ENCODE data around the gene FAM50A. TPM values are rescaled to one million over a fixed set of nuclear protein-coding genes. Genes with fewer than 3 reads are reported as not detected.

Gene FAM50A
- total RNA-seq, 1 donor from 2014 or later = 52.4 TPM

- Histone ChIP-seq H3K4me1 (peaks cover 0 to 8% of the 10 kb centered on the region in 2 donors), H3K27me3 (no peaks in the 10 kb centered on the region), H3K27ac (no peak overlapping the region), H3K36me3 (peaks cover 10 to 19% of the 10 kb centered on the region in 2 donors), H3K4me3 (no peak overlapping the region), H3K9me3 (no peaks in the 10 kb centered on the region)
- TF ChIP-seq CTCF (IDR thresholded peaks at IDR 0.05) = no peak
- intact Hi-C loops (cut with DNase I) = no loop called here
- peak in 1 of 2 donors; percentile 58 for DNase-seq (ENCODE audit: low spot score in 2 of 2)
These were observed 40.7 kb upstream of the FAM50A start for GRCh38 chrX:154403192-154403591.

- Histone ChIP-seq H3K27ac (no peak overlapping the region), H3K4me3 (no peak overlapping the region), H3K36me3 (peaks cover 10 to 19% of the 10 kb centered on the region in 2 donors), H3K9me3 (no peaks in the 10 kb centered on the region), H3K4me1 (peaks cover 0 to 11% of the 10 kb centered on the region in 2 donors), H3K27me3 (no peaks in the 10 kb centered on the region)
- intact Hi-C loops (cut with DNase I) = no loop called here
- no peak for TF ChIP-seq CTCF (IDR thresholded peaks at IDR 0.05)
- DNase-seq (ENCODE audit: low spot score in 2 of 2) = no peak
These were observed 40.1 kb upstream of the FAM50A start for GRCh38 chrX:154403858-154404257.

- Histone ChIP-seq H3K4me1 (peaks cover 0 to 13% of the 10 kb centered on the region in 2 donors), H3K36me3 (peaks cover 6 to 12% of the 10 kb centered on the region in 2 donors), H3K27ac (no peak overlapping the region), H3K4me3 (no peak overlapping the region), H3K9me3 (no peaks in the 10 kb centered on the region), H3K27me3 (no peaks in the 10 kb centered on the region)
- intact Hi-C loops (cut with DNase I) = loop anchor here (5.0 kb wide), 1 partner anchor 38 kb away; the partner anchor contains the start of gene FAM50A
- DNase-seq (ENCODE audit: low spot score in 2 of 2) = peak in 1 of 2 donors; percentile 62
- no peak for TF ChIP-seq CTCF (IDR thresholded peaks at IDR 0.05)
These were observed 39.2 kb upstream of the FAM50A start for GRCh38 chrX:154404625-154405192.

- H3K36me3 ChIP-seq = peaks cover 0 to 3% of the 10 kb centered on the region in 2 donors
- no peak for TF ChIP-seq CTCF (IDR thresholded peaks at IDR 0.05)
- H3K4me3 ChIP-seq = peak overlapping the region; percentile 27 to 58
- H3K27ac ChIP-seq = peak overlapping the region; percentile 85 to 88
- peak in 1 of 2 donors; percentile 63 for DNase-seq (ENCODE audit: low spot score in 2 of 2)
- no peaks in the 10 kb centered on the region for H3K27me3 ChIP-seq
- peaks cover 0 to 9% of the 10 kb centered on the region in 2 donors for H3K4me1 ChIP-seq
- no peaks in the 10 kb centered on the region for H3K9me3 ChIP-seq
- intact Hi-C loops (cut with DNase I) = loop anchor here (5.0 kb wide), 1 partner anchor 34 kb away; the partner anchor contains the start of gene FAM50A
These were observed 35.2 kb upstream of the FAM50A start for GRCh38 chrX:154408659-154409221.

GRCh38 chrX:154409222-154409871 is 34.6 kb upstream of the FAM50A start, which contains the start of gene DNASE1L1:
Gene DNASE1L1 (minus strand): TSS chrX:154409254. CDS start chrX:154405568, 3,686 bp downstream.
- Histone ChIP-seq H3K4me1 (peaks cover 0 to 9% of the 10 kb centered on the region in 2 donors), H3K36me3 (peaks cover 3% of the 10 kb centered on the region in 2 donors), H3K9me3 (no peaks in the 10 kb centered on the region), H3K27ac (peak within 1 kb of the TSS; percentile 85 to 88), H3K4me3 (peak within 1 kb of the TSS; percentile 27 to 58), H3K27me3 (no peaks in the 10 kb centered on the region)
- DNase-seq (ENCODE audit: low spot score in 2 of 2) = peak; percentile 89 to 96
- intact Hi-C loops (cut with DNase I) = loop anchor here (5.0 kb wide), 1 partner anchor 33 kb away; the partner anchor contains the start of gene FAM50A
- no peak for TF ChIP-seq CTCF (IDR thresholded peaks at IDR 0.05)

All from ascending aorta (tissue), 2 donors.